GM18499 (cell line): ENCODE data around the gene UGT2B11.
"Not testable (repeated sequence)": the region's sequence is repeated elsewhere in the genome, so short reads cannot be mapped to it uniquely, and the experiment has no call there.

Experiments used
- ATAC-seq: cut with Tn5 transposase; IDR thresholded peaks from one replicate; pipeline ENCODE4 v1.9.1; 2021; ENCODE audit warnings: moderate number of reproducible peaks; ENCODE audit not compliant: insufficient read depth, unreplicated experiment

The UGT2B11 gene

DNA sequence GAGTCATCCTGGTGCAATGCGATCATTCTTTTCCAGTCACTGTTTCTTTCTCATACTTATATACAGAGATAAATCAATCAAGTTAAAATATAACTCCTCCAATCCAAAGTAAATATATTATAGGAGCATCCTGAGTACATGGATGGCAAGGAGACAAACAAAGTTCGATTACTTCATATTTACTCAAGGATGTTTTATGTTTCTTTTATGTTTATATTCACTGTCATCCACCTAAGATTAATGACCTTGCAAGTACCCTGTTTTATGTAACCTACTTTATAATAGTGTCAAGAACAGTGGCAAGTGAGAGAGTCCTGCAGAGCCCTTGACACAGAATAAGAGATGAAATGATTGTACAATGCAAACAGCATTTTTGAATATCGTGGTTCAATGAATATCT, at the start of gene UGT2B11:
Gene UGT2B11, minus strand, starts transcription at position 33 of the 400 bp plus-strand sequence. Its CDS starts 26 bp downstream, at position 7.
- ATAC-seq = no peak

DNA sequence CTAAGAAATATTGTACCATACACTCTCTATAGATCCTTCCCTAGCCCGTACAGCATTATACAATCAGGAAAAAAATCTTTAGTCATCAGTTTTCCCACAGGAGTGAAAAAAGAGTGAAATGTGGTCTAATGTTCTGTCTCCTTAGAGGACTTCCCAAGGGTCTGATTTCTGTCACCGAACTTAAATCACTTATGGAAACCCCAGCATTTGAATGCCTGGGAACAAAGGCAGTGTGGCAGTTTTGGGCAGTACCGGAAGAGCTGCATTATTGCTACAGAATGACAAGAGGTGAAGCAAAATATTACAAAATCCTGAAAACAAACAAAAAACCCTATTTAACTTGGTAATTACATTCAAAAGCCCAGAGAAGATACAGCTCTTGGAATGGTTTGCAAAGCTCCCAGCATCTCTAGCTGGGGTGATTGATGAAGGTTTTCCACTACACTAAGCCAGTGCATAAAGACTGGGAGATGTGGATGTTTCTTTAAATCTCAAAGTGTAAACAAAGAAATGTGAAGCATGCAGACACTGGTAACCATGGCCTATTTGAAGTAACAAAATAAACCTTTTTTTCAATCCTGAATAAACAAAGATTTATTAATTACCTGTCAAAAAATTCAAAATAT, 38.7 kb upstream of the UGT2B11 start:
- not testable (repeated sequence) for ATAC-seq

DNA sequence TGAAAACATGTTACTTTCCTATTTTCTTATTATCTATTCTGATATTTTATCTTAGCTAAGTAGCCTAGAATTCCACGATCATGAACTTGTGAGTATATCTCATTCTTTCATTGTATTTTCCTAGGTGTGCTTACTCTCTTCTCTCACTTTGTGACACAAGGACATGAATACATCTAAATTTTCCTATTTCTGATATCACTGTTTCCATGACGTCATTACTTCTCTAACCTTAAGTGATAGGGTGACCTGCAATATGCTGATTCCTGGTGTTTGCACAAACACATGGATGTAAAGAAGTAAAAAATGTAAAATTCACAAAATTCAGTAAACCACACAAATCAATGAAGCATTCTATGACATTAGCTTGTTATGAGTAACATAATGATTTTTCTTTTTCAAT, 36.3 kb upstream of the UGT2B11 start:
- ATAC-seq = not testable (repeated sequence)

DNA sequence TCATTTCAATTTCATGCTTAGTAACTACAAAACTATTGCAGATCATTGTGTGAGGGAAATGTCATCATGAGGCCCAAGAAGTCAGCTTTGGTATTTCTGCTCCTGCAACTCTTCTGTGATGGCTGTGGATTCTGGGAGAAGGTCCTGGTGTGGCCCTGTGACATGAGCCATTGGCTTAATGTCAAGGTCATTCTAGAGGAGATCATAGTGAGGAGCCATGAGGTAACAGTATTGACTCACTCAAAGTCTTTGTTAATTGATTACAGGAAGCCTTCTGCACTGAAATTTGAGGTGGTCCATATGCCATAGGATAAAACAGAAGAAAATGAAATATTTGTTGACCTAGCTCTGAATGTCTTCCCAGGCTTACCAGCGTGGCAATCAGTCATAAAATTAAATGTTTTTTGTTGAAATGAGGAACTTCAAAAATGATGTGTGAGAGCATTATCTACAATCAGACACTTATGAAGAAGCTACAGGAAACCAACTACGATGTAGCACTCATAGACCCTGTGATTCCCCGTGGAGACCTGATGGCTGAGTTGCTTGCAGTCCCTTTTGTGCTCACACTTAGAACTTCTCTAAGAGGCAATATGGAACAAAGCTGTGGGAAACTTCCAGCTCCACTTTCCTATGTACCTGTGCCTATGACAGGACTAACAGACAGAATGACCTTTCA, 28.2 kb upstream of the UGT2B11 start:
- not testable (repeated sequence) for ATAC-seq

DNA sequence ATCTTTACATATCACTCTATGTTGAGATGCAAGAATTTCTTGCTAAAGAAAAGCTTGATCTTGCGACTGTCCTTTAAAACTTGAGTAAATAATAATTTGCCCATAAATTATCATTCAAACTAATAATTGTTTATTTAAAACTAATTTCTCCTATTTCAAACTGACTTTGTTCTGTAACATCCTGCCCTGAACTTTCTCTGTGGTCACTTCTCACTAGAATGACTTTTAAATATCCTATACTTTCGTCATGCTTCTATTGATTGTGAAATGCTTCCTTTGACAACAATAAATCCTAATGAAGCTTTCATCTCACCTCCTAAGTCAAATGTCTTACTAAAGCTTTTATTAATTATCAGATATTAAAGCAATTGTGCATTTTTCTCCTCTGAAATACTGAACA, 27.2 kb upstream of the UGT2B11 start:
- not testable (repeated sequence) for ATAC-seq

DNA sequence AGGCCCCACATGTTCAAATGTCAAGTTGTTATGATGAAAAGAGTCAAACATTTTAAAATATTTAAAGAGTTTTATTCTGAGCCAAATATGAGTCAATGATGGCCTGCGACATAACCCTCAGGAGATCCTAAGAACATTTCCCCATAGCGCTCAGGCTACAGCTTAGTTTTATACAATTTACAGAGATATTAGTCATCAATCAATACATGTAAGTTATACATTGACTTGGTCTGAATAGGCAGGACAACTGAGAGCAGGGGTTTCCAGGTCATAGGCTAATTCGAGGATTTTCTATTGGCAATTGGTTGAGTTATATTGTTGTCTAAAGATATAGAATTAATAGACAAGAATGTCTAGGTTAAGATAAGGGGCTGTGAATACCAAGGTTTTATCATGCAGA, 26.2 kb upstream of the UGT2B11 start:
- ATAC-seq = not testable (repeated sequence)

- no peak for ATAC-seq
Observed at GRCh38 chr4:69239557-69240168, 25.1 kb upstream of the UGT2B11 start.

GRCh38 chr4:69239092-69239491, 24.5 kb upstream of the UGT2B11 start:
- no peak for ATAC-seq

GRCh38 chr4:69224891-69225290, 10.3 kb upstream of the UGT2B11 start:
- ATAC-seq = no peak

GRCh38 chr4:69223277-69223676, 8.7 kb upstream of the UGT2B11 start:
- ATAC-seq = not testable (repeated sequence)

- ATAC-seq = not testable (repeated sequence)
Observed at GRCh38 chr4:69218491-69218890, 3.9 kb upstream of the UGT2B11 start.

DNA sequence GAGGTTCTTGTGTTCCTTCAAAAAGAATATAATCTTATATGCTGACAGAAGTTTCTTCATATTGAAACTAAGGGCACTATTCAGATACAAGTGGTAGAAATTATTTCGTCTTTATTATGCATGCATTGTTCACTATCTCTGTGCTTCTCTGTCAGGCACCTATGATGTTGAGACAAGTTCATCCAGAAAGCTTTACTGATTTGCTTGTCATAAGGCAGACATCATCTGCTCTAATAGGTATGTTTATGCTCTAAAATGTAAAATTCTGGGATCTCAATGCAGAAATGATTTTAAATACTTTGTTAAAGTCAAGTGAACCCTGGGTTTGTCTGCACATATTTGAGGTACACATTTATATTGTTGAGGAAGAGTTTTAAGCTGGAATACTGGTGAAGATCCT, 3.6 kb downstream of the UGT2B11 start:
- no peak for ATAC-seq

DNA sequence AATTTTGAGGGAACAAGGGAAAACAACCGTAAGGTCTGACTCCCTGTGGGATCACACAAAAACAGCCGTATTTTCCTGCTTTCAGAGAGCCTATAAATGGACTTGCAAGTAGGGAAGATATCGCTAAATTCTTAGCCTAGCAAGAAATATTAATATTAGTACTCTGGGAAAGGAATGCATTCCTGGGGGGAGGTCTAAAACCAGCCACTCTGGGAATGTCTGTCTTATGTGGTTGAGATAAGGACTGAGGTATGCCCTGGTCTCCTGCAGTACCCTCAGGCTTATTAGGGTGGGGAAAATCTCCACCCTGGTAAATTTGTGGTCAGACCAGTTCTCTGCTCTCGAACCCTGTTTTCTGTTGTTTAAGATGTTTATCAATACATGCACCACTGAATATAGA, 16.0 kb downstream of the UGT2B11 start:
- ATAC-seq = not testable (repeated sequence)

GRCh38 chr4:69196209-69196965, 18.2 kb downstream of the UGT2B11 start:
- ATAC-seq = no peak

DNA sequence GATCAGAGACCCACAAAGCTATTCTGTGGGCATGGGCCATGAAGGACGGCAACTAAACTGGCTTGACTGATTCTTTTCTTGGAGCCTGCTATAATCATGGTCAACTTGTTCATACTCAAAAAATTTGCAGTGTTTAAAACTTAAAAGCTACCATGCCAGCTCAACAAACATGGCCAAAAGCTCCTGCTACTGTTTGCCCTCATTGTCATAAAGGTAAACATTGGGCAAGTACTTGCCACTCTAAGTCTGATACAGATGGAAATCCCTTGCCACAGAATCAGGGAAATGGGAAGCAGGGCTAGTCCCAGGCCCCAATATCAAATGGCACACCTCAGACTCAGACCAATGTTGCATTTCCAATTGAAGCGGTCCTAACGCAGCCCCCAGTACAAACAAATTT, 20.4 kb downstream of the UGT2B11 start:
- no peak for ATAC-seq

DNA sequence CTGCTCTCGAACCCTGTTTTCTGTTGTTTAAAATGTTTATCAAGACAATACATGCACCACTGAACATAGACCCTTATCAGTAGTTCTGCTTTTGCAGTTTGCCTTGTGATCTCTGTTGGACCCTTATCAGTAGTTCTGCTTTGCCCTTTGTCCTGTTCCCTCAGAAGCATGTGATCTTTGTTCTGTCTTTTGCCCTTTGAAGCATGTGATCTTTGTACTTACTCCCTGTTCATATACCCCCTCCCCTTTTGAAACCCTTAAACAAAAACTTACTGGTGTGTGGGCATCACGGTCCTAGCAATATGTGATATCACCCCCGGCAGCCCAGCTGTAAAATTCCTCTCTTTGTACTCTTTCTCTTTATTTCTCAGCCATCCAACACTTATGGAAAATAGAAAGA, 22.6 kb downstream of the UGT2B11 start:
- not testable (repeated sequence) for ATAC-seq

- ATAC-seq = not testable (repeated sequence)
Observed at GRCh38 chr4:69190621-69191020, 23.9 kb downstream of the UGT2B11 start.

DNA sequence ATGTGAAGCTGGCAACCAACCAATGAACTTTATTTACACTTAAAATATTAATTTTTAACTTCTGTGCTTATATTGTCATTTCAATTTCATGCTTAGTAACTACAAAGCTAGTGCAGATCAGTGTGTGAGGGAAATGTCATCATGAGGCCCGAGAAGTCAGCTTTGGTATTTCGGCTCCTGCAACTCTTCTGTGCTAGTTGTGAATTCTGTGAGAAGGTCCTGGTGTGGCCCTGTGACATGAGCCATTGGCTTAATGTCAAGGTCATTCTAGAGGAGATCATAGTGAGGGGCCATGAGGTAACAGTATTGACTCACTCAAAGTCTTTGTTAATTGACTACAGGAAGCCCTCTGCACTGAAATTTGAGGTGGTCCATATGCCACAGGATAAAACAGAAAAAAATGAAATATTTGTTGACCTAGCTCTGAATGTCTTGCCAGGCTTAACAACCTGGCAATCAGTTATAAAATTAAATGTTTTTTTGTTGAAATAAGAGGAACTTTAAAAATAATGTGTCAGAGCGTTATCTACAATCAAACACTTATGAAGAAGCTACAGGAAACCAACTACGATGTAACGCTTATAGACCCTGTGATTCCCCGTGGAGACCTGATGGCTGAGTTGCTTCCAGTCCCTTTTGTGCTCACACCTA, 32.9 kb downstream of the UGT2B11 start:
- ATAC-seq = not testable (repeated sequence)

DNA sequence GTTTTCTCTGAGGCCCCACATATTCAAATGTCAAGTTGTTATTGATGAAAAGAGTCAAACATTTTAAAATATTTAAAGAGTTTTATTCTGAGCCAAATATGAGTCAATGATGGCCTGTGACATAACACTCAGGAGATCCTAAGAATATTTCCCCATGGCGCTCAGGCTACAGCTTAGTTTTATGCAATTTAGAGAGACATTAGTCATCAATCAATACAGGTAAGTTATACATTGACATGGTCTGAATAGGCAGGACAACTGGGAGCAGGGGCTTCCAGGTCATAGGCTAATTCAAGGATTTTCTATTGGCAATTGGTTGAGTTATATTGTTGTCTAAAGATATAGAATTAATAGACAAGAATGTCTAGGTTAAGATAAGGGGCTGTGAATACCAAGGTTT, 34.7 kb downstream of the UGT2B11 start:
- ATAC-seq = not testable (repeated sequence)

GRCh38 chr4:69178751-69179205, 35.8 kb downstream of the UGT2B11 start:
- not testable (repeated sequence) for ATAC-seq
